ENCODE data around the gene PDZD2.

Gene PDZD2

DNA sequence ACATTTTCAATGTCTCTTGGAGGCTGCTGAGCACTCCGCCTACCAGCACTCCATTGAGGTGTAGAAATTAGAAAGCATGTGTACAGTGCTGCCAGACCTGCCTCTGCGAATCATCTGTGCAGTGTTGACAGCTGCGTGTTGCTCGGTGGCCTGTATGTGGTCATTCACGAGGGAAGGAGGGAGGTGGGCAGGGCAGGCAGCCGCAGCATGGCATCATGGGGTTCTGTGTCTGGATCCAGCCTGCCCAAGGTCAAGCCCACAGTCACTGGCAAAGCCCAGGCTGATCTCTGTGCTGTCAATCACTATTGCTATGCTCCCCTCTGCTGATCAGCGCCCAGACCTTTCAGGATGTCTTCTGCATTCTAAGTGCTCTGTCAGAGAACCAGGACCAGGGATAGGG lies 8.0 kb upstream of the PDZD2 start:
- Histone ChIP-seq H3K27me3 (ENCODE audit: insufficient read depth, poor library complexity, severe bottlenecking) (peaks cover 3% of the 10 kb centered on the region), H3K4me3 (replicated peaks; ENCODE audit: insufficient read depth, low read length) (no peak overlapping the region), H3K27ac (replicated peaks) (no peak overlapping the region)
- DNase-seq (ENCODE audit: low read depth in 1 of 2, low spot score in 1 of 2): no peak
- TF ChIP-seq, protein P1, sequence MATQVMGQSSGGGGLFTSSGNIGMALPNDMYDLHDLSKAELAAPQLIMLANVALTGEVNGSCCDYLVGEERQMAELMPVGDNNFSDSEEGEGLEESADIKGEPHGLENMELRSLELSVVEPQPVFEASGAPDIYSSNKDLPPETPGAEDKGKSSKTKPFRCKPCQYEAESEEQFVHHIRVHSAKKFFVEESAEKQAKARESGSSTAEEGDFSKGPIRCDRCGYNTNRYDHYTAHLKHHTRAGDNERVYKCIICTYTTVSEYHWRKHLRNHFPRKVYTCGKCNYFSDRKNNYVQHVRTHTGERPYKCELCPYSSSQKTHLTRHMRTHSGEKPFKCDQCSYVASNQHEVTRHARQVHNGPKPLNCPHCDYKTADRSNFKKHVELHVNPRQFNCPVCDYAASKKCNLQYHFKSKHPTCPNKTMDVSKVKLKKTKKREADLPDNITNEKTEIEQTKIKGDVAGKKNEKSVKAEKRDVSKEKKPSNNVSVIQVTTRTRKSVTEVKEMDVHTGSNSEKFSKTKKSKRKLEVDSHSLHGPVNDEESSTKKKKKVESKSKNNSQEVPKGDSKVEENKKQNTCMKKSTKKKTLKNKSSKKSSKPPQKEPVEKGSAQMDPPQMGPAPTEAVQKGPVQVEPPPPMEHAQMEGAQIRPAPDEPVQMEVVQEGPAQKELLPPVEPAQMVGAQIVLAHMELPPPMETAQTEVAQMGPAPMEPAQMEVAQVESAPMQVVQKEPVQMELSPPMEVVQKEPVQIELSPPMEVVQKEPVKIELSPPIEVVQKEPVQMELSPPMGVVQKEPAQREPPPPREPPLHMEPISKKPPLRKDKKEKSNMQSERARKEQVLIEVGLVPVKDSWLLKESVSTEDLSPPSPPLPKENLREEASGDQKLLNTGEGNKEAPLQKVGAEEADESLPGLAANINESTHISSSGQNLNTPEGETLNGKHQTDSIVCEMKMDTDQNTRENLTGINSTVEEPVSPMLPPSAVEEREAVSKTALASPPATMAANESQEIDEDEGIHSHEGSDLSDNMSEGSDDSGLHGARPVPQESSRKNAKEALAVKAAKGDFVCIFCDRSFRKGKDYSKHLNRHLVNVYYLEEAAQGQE (IDR thresholded peaks at IDR 0.05; ENCODE audit: insufficient replicate concordance, low read depth): no peak
- no peak for TF ChIP-seq SPI1 (IDR thresholded peaks at IDR 0.05; ENCODE audit: borderline replicate concordance, low read depth)
- TF ChIP-seq GABPA (IDR thresholded peaks at IDR 0.05; ENCODE audit: low read depth): no peak

DNA sequence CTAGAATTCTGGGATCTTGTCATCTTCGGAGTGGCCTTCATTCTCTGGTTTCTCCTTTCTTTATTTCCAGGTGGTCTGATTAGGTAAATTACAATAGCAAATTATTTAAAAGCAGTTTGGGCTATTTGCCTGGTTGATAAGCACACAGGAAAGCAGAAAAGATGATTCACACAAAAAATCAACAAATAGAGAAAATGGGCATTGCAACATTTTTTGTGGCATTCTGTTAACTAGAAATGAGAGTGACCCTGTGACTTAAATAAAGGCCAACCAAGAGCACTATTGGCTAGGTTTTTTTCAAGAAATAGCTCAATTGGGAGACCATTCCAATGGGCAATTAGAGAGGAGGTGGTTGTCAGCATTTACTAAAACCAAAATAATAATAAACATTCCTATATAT lies 6.5 kb upstream of the PDZD2 start:
- Histone ChIP-seq H3K27ac (replicated peaks) (no peak overlapping the region), H3K4me3 (replicated peaks; ENCODE audit: insufficient read depth, low read length) (no peak overlapping the region), H3K27me3 (ENCODE audit: insufficient read depth, poor library complexity, severe bottlenecking) (peaks cover 3% of the 10 kb centered on the region)
- TF ChIP-seq GABPA (IDR thresholded peaks at IDR 0.05; ENCODE audit: low read depth) (no peak), POLR2AphosphoS5 (IDR thresholded peaks at IDR 0.05; ENCODE audit: low read depth) (no peak), SPI1 (IDR thresholded peaks at IDR 0.05; ENCODE audit: borderline replicate concordance, low read depth) (no peak)
- TF ChIP-seq, protein P1 (IDR thresholded peaks at IDR 0.05; ENCODE audit: insufficient replicate concordance, low read depth): no peak
- TF ChIP-seq, protein P2, sequence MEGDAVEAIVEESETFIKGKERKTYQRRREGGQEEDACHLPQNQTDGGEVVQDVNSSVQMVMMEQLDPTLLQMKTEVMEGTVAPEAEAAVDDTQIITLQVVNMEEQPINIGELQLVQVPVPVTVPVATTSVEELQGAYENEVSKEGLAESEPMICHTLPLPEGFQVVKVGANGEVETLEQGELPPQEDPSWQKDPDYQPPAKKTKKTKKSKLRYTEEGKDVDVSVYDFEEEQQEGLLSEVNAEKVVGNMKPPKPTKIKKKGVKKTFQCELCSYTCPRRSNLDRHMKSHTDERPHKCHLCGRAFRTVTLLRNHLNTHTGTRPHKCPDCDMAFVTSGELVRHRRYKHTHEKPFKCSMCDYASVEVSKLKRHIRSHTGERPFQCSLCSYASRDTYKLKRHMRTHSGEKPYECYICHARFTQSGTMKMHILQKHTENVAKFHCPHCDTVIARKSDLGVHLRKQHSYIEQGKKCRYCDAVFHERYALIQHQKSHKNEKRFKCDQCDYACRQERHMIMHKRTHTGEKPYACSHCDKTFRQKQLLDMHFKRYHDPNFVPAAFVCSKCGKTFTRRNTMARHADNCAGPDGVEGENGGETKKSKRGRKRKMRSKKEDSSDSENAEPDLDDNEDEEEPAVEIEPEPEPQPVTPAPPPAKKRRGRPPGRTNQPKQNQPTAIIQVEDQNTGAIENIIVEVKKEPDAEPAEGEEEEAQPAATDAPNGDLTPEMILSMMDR (IDR thresholded peaks at IDR 0.05; ENCODE audit: insufficient read depth, low read length): no peak
- DNase-seq (ENCODE audit: low read depth in 1 of 2, low spot score in 1 of 2): no peak

DNA sequence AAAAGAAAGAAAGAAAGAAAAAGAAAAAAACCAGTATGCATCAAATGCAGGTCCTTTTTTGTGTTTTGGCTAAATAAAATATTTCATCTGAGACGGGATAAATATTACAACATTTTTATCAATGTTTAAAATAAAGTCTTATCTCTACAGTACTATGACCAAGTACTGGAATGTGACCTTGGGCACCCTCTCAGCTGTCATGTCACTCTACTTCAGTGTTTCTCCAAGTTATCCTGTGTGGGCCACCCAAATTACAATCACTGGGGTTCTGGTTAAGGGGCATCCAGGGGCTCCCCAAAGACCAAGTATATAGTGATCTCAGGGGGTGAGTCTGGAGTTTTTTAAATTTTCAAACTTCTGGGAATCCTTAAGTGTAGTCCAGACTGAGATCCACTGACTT lies 3.5 kb upstream of the PDZD2 start:
- H3K27me3 ChIP-seq (ENCODE audit: insufficient read depth, poor library complexity, severe bottlenecking): peaks cover 20% of the 10 kb centered on the region
- TF ChIP-seq POLR2AphosphoS5 (IDR thresholded peaks at IDR 0.05; ENCODE audit: low read depth): no peak
- TF ChIP-seq, protein P2 (IDR thresholded peaks at IDR 0.05; ENCODE audit: insufficient read depth, low read length): no peak
- TF ChIP-seq, protein P1 (IDR thresholded peaks at IDR 0.05; ENCODE audit: insufficient replicate concordance, low read depth): no peak
- TF ChIP-seq GABPA (IDR thresholded peaks at IDR 0.05; ENCODE audit: low read depth): no peak
- no peak for TF ChIP-seq SPI1 (IDR thresholded peaks at IDR 0.05; ENCODE audit: borderline replicate concordance, low read depth)
- DNase-seq (ENCODE audit: low read depth in 1 of 2, low spot score in 1 of 2): no peak
- no peak overlapping the region for H3K27ac ChIP-seq (replicated peaks)
- no peak overlapping the region for H3K4me3 ChIP-seq (replicated peaks; ENCODE audit: insufficient read depth, low read length)

All from HL-60 (cell line).